ENCODE data around the gene SNTB2.

Gene SNTB2

DNA sequence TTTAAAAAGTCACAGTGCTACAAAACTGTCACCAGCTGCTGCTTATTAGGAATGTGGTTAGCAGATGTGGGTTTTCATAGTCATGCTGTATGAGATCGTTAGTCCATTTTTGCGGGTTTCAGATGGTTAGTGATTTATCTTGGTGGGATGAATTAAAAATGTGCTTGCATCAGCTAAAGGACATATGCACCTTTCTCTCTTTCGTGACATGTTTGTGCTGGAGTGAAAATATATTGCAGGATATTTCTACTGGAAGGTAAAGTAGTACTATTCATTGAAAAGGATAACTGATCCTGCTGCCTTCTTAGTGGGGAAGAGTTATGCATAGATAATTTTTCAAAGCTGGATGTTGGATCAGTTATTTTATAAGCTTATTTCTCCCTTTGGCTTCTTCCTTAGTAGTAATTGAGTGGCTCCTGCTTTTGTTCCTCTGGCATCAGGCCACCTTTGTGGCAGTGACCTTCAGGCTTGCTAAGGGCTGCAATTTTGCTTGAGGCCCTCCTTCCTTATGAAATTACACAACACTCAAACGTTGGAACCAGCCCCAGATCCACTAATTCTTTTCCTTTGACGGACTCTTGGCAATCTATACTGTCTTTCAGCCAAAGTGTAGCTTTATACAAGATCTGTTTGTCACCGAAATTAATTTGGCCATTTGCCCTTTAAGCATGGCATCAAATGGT is 7.5 kb upstream of the SNTB2 start:
- peaks cover 18% of the 10 kb centered on the region for H4K20me1 ChIP-seq

DNA sequence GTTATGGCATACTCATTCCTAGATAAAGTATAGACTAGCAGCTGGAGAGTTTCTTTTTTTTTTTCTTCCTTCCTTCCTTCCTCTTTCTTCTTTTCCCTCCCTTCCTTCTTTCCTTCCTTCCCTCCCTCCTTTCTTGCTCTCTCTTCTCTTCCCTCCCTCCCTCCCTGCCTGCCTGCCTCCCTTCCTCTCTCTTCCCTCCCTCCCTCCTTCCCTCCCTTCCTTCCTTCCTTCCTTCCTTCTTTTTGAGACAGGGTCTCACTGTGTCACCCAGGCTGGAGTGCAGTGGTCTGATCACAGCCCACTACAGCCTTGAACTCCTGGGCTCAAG is 7.0 kb upstream of the SNTB2 start:
- peaks cover 12% of the 10 kb centered on the region for H3K36me3 ChIP-seq
- H4K20me1 ChIP-seq, result peaks cover 18% of the 10 kb centered on the region
- peaks cover 38% of the 10 kb centered on the region for H3K4me1 ChIP-seq
- H3K9ac ChIP-seq, result no peak overlapping the region
- no peaks in the 10 kb centered on the region for H3K27me3 ChIP-seq
- no peaks in the 10 kb centered on the region for H3K9me3 ChIP-seq
- no peak overlapping the region for H3K4me3 ChIP-seq
- H3K27ac ChIP-seq, result no peak overlapping the region
- TF ChIP-seq Cebpa-rat (IDR thresholded peaks at IDR 0.05), result no peak
- peak overlapping the region; percentile 50 for H3K4me2 ChIP-seq

More for the DNA sequence above, 7.5 kb upstream of the SNTB2 start:
- no peak overlapping the region for H3K9ac ChIP-seq
- H3K9me3 ChIP-seq, result no peaks in the 10 kb centered on the region
- no peak overlapping the region for H3K27ac ChIP-seq
- TF ChIP-seq Cebpa-rat (IDR thresholded peaks at IDR 0.05), result no peak
- peaks cover 13% of the 10 kb centered on the region for H3K36me3 ChIP-seq
- no peak overlapping the region for H3K4me3 ChIP-seq
- H3K27me3 ChIP-seq, result no peaks in the 10 kb centered on the region
- peak overlapping the region; percentile 50 for H3K4me2 ChIP-seq
- H3K4me1 ChIP-seq, result peaks cover 38% of the 10 kb centered on the region

DNA sequence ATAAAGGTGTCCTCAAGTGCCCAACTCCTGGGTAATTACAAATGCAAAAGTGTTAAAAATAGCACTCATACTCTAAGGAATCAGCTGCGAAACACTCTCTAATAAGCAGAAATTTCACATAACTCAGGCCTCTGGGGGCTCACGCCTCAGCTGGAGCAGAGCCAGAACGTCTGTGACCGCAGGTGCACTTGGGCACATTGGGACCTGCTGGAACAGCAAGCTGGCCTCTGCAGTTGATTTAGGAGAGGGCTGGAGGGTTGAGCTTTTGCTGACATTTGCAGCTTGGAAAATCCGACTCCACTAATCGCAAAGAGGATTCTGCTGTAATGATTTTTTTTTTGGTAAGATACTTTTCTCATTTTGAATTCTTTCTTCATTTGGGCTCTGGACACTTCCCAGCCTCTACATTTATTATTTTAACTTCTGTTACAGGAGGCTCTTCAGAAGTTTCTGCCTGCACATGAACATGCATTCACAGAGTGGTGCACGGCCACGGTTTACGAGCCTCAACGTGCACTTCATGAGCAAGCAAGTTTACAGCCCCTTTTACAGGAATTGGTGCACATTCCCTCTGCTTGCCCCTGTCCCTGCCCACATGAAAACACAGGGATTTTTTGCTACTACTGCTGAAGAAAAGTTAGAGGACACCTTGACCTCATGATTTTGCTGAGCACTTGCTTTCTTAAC is 4.1 kb upstream of the SNTB2 start:
- Histone ChIP-seq H4K20me1 (peaks cover 18% of the 10 kb centered on the region), H3K27me3 (no peaks in the 10 kb centered on the region), H3K4me1 (peaks cover 49% of the 10 kb centered on the region), H3K4me2 (peak overlapping the region; percentile 78), H3K27ac (no peak overlapping the region), H3K9ac (peak overlapping the region; percentile 1; the same call in 1 of the 2 replicates), H3K4me3 (no peak overlapping the region), H3K9me3 (no peaks in the 10 kb centered on the region), H3K36me3 (0 out of 2 replicates have a peak, but pooled peaks cover 3% of the 10 kb centered on the region)
- no peak for TF ChIP-seq Cebpa-rat (IDR thresholded peaks at IDR 0.05)

DNA sequence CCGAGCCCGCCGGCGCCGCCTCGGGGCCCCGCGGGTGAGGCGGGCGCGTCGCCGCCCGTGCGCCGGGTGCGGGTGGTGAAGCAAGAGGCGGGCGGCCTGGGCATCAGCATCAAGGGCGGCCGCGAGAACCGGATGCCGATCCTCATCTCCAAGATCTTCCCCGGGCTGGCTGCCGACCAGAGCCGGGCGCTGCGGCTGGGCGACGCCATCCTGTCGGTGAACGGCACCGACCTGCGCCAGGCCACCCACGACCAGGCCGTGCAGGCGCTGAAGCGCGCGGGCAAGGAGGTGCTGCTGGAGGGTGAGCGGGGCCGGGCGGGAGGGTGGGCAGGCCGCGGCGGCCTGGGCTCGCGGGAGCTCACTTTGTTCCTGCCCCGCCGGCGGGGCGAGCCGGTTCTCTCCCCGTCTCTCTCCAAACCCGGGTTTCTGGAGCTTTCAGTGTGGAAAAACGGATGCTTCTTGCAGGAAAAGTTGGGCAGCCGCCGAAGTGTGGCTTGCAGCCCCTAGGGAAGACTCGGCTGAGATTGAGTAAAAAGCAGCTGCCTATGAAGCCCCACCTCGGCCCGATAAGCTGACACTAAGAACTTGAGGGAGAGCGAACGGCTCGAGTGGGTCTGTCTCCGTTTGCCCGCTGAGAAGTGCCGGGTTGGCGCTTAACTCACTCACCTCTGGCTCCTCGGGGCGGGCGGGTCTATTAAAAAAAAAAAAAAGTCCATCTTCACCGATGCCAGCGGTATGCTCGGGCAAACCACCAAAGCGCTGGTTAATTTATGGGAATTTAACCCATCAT is 677 bp downstream of the SNTB2 start:
- no peaks in the 10 kb centered on the region for H3K9me3 ChIP-seq
- peak overlapping the region; percentile 97 for H3K4me3 ChIP-seq
- H3K9ac ChIP-seq, result peak overlapping the region; percentile 86
- peaks cover 50% of the 10 kb centered on the region for H4K20me1 ChIP-seq
- no peaks in the 10 kb centered on the region for H3K27me3 ChIP-seq
- H3K27ac ChIP-seq, result peak overlapping the region; percentile 87
- peak; percentile 62; the same call in 1 of the 2 replicates for TF ChIP-seq Cebpa-rat (IDR thresholded peaks at IDR 0.05)
- H3K4me1 ChIP-seq, result peaks cover 52% of the 10 kb centered on the region
- peak overlapping the region; percentile 97 for H3K4me2 ChIP-seq
- no peaks in the 10 kb centered on the region for H3K36me3 ChIP-seq

- H3K4me2 ChIP-seq, result peak overlapping the region; percentile 97
- H4K20me1 ChIP-seq, result peaks cover 51% of the 10 kb centered on the region
- TF ChIP-seq Cebpa-rat (IDR thresholded peaks at IDR 0.05), result no peak
- no peaks in the 10 kb centered on the region for H3K27me3 ChIP-seq
- peaks cover 46% of the 10 kb centered on the region for H3K4me1 ChIP-seq
- H3K4me3 ChIP-seq, result peak overlapping the region; percentile 97
- peak overlapping the region; percentile 86 for H3K9ac ChIP-seq
- no peaks in the 10 kb centered on the region for H3K9me3 ChIP-seq
- H3K36me3 ChIP-seq, result no peaks in the 10 kb centered on the region
- 0 out of 2 replicates have a peak overlapping the region, but pooled peaks have one; percentile 87 for H3K27ac ChIP-seq
Observed at GRCh38 chr16:69188236-69188549, 1.2 kb downstream of the SNTB2 start.

DNA sequence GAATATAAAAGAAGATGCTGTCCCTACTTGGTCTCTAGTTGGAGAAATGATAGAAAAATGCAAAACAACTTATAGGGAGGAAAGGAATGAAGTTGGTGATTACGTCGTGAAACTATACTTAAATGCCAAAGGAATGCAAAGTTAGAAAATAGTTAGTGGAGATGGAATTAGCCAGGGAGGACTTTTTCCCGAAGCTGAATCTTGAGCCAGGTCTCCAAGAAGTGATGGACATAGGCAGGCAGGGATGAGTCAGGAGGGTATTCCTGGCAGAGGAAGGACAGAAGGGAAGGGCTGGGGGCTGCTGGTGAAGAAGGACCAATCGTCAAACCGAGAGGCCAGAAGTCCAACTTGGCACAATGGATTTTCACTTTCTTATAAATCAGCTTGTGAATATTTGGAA is 1.8 kb downstream of the SNTB2 start:
- no peaks in the 10 kb centered on the region for H3K36me3 ChIP-seq
- H3K27me3 ChIP-seq, result no peaks in the 10 kb centered on the region
- no peaks in the 10 kb centered on the region for H3K9me3 ChIP-seq
- peaks cover 41% of the 10 kb centered on the region for H3K4me1 ChIP-seq
- H3K9ac ChIP-seq, result peak overlapping the region; percentile 86
- peaks cover 55% of the 10 kb centered on the region for H4K20me1 ChIP-seq
- H3K4me2 ChIP-seq, result peak overlapping the region; percentile 97
- peak overlapping the region; percentile 97 for H3K4me3 ChIP-seq
- no peak overlapping the region for H3K27ac ChIP-seq
- no peak for TF ChIP-seq Cebpa-rat (IDR thresholded peaks at IDR 0.05)

- peaks cover 41% of the 10 kb centered on the region for H3K4me1 ChIP-seq
- peaks cover 69% of the 10 kb centered on the region for H4K20me1 ChIP-seq
- H3K27me3 ChIP-seq, result no peaks in the 10 kb centered on the region
- no peak overlapping the region for H3K4me3 ChIP-seq
- peak overlapping the region; percentile 24 for H3K4me2 ChIP-seq
- H3K9ac ChIP-seq, result no peak overlapping the region
- H3K9me3 ChIP-seq, result no peaks in the 10 kb centered on the region
- H3K36me3 ChIP-seq, result no peaks in the 10 kb centered on the region
- H3K27ac ChIP-seq, result no peak overlapping the region
- TF ChIP-seq Cebpa-rat (IDR thresholded peaks at IDR 0.05), result no peak
Observed at GRCh38 chr16:69190046-69190588, 3.2 kb downstream of the SNTB2 start.

DNA sequence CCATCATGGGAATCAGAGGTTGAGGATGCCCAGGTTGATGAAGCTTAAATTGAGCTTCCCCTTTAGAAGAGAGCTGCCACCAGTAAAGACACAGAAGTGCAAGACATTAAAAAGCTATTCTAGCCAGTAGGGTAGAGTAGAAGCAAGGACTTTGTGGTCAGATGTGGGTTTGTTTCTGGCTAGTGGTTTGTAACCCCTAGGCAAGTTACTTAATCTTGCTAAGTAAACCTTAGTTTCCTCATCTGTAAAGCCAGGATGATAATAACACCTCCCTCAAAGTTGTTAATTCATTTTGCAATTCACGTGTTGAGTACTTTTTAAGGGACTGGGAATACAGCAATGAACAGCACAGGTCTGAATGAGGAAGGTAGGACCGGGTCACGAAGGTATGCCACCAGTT is 3.6 kb downstream of the SNTB2 start:
- Histone ChIP-seq H3K9me3 (no peaks in the 10 kb centered on the region), H3K27ac (no peak overlapping the region), H3K4me3 (no peak overlapping the region), H3K27me3 (no peaks in the 10 kb centered on the region), H3K36me3 (no peaks in the 10 kb centered on the region), H3K9ac (no peak overlapping the region), H3K4me1 (peaks cover 46% of the 10 kb centered on the region), H4K20me1 (peaks cover 74% of the 10 kb centered on the region), H3K4me2 (peak overlapping the region; percentile 24)
- no peak for TF ChIP-seq Cebpa-rat (IDR thresholded peaks at IDR 0.05)

DNA sequence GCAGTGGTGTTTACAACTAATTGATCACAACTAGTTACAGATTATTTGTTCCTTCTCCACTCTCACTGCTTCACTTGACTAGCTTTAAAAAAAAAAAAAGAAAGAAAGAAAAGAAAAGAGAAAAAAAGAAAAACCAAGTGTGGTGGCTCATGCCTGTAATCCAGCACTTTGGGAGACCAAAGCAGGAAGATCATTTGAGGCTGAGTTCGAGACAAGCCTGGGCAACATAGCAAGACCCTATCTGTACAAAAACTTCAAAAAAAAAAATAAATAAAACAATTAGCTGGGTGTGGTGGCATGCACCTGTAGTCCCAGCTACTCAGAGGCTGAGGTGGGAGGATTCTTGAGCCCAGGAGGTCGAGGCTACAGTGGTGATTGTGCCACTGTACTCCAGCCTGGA is 4.2 kb downstream of the SNTB2 start:
- Histone ChIP-seq H4K20me1 (peaks cover 79% of the 10 kb centered on the region), H3K9me3 (no peaks in the 10 kb centered on the region), H3K36me3 (no peaks in the 10 kb centered on the region), H3K27me3 (no peaks in the 10 kb centered on the region), H3K4me3 (no peak overlapping the region), H3K9ac (no peak overlapping the region), H3K4me2 (no peak overlapping the region), H3K4me1 (peaks cover 46% of the 10 kb centered on the region), H3K27ac (no peak overlapping the region)
- TF ChIP-seq Cebpa-rat (IDR thresholded peaks at IDR 0.05), result no peak
